Mucosa of rectum (tissue), 2 donors: ENCODE measurements around the gene WT1.

Experiments used
- H3K27ac ChIP-seq, 2 donors: one replicate each; pipeline ENCODE4 v1.7.0; 2013; ENCODE audit warnings: inconsistent platforms in 2 of 2, low read depth in 2 of 2, low read length in 2 of 2
- H3K27me3 ChIP-seq, 2 donors: one replicate each; pipeline ENCODE4 v1.7.0; 2013; ENCODE audit warnings: low read length in 2 of 2; ENCODE audit not compliant: control insufficient read depth in 2 of 2, insufficient read depth in 2 of 2
- H3K36me3 ChIP-seq, 2 donors: one replicate each; pipeline ENCODE4 v1.7.0; 2013; ENCODE audit warnings: low read length in 2 of 2; ENCODE audit not compliant: control insufficient read depth in 2 of 2, insufficient read depth in 2 of 2
- H3K4me1 ChIP-seq, 2 donors: one replicate each; pipeline ENCODE4 v1.7.0; 2013; ENCODE audit warnings: low read length in 2 of 2, mild to moderate bottlenecking in 1 of 2; ENCODE audit not compliant: control insufficient read depth in 2 of 2, insufficient read depth in 2 of 2
- H3K4me3 ChIP-seq, 2 donors: one replicate each; pipeline ENCODE4 v1.7.0; 2013; ENCODE audit warnings: low read length in 2 of 2
- H3K9ac ChIP-seq, 2 donors: one replicate each; pipeline ENCODE4 v1.7.0; 2013; ENCODE audit warnings: low read length in 2 of 2, low read depth in 1 of 2, mild to moderate bottlenecking in 1 of 2
- H3K9me3 ChIP-seq, 2 donors: one replicate each; pipeline ENCODE4 v1.7.0; 2013; ENCODE audit warnings: low read length in 2 of 2; ENCODE audit not compliant: control insufficient read depth in 2 of 2
- donor health status: healthy.
- donor health status: Normal muscosa, but diverticular disease.

The WT1 gene

GRCh38 chr11:32390712-32391111 lies 44.6 kb downstream of the WT1 start:
- peaks cover 2 to 3% of the 10 kb centered on the region in 2 donors for H3K27me3 ChIP-seq
- H3K36me3 ChIP-seq = no peaks in the 10 kb centered on the region
- H3K4me1 ChIP-seq = peaks cover 2 to 4% of the 10 kb centered on the region in 2 donors
- no peak overlapping the region for H3K27ac ChIP-seq
- H3K4me3 ChIP-seq = no peak overlapping the region
- H3K9me3 ChIP-seq = no peaks in the 10 kb centered on the region
- H3K9ac ChIP-seq = no peak overlapping the region

DNA sequence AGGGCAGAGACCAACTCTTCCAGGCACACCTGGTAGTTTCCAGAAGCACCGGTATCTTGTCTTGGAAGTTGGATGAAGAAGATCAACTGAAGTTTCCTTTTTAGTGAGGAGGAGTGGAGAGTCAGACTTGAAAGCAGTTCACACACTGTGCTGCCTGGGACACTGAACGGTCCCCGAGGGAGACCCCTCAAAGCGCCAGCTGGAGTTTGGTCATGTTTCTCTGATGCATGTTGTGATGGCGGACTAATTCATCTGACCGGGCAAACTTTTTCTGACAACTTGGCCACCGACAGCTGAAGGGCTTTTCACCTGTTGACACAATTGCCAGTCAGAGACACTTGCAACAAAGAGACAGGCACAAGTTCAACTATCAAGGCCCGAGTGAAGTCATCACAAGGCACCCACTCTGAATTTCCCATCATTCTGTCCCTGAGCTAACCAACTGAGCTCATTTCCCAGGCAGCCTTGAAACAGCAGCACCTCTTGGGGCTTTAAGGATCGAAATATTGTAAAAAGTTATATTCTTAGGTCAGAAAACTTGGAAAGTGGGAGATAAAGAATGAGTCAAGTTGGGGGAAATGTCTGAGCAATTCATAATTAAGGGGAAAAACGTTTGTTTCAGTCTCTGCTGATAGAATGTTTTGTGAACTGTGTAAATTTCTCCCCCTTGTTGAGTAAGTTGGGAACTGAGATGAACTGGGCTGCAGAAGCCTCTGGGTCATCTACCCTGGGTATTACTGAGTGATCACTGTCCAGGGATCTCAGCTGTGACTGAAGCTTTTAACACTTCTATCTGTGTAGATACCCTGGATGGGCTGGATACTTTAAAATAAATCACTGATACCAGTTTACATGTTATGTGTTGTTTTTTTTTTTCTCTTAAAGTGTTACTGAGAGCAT lies 46.2 kb downstream of the WT1 start:
- Histone ChIP-seq H3K27ac (no peak overlapping the region), H3K9ac (no peak overlapping the region), H3K36me3 (no peaks in the 10 kb centered on the region), H3K27me3 (peaks cover 3% of the 10 kb centered on the region in 2 donors), H3K4me1 (peaks cover 2 to 4% of the 10 kb centered on the region in 2 donors), H3K4me3 (no peak overlapping the region), H3K9me3 (no peaks in the 10 kb centered on the region)

DNA sequence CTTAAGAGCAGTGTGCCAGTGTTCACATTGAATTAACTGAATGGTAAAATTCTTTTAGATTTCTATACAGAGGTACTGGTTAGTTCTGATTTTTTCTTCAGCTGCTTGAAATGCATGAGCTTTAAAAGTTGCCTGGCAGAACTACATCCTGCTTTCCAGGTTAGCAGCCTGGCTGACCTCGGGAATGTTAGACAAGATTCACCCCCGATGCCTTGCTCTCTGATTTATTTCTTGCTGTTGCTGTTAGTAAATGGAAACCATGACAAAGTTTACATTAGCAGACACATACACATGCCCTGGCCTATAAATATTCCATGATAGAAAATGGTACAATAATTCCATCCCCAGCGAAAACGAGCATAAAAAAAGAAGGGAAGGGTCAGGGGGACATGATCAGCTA lies 47.0 kb downstream of the WT1 start:
- H3K27me3 ChIP-seq = peaks cover 3% of the 10 kb centered on the region in 2 donors
- no peak overlapping the region for H3K27ac ChIP-seq
- H3K36me3 ChIP-seq = no peaks in the 10 kb centered on the region
- H3K4me3 ChIP-seq = no peak overlapping the region
- no peak overlapping the region for H3K9ac ChIP-seq
- H3K4me1 ChIP-seq = peaks cover 2 to 4% of the 10 kb centered on the region in 2 donors
- H3K9me3 ChIP-seq = no peaks in the 10 kb centered on the region

- H3K9me3 ChIP-seq = no peaks in the 10 kb centered on the region
- H3K36me3 ChIP-seq = no peaks in the 10 kb centered on the region
- H3K4me1 ChIP-seq = peaks cover 0 to under 1% of the 10 kb centered on the region in 2 donors
- H3K4me3 ChIP-seq = no peak overlapping the region
- H3K27ac ChIP-seq = no peak overlapping the region
- no peak overlapping the region for H3K9ac ChIP-seq
- H3K27me3 ChIP-seq = peaks cover 3% of the 10 kb centered on the region in 2 donors
Measured at GRCh38 chr11:32387411-32387810, 47.9 kb downstream of the WT1 start.

DNA sequence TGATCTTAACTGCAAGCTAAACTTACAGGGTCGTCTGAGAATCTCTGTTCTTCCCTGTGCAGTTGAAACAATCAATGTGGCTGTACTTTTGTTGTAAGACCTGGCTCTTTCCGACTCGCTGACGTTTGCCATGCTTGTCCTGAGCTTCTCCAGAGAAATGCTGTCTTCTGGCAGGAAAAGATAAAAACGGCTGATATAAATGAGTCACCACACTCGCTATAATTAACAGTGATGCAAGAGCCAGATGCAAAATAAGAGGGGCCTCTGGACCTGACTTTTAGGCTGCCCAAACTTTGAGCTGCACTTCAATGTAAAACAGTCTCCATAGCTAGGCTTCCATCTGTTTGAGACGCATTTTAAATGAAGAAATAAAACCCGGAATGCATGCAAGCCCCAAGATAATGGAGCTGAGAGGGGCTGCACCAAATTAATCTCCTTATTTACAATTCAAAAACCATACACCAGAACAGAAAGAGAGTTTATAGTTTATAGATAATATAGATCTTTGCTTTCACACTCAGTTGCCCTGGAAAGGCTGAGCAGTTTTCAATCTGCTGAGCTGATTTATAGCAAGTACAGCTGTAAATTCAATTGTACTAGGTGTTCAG lies 48.5 kb downstream of the WT1 start:
- H3K27me3 ChIP-seq = peaks cover 3% of the 10 kb centered on the region in 2 donors
- H3K4me1 ChIP-seq = no peaks in the 10 kb centered on the region
- H3K27ac ChIP-seq = no peak overlapping the region
- no peak overlapping the region for H3K9ac ChIP-seq
- no peaks in the 10 kb centered on the region for H3K9me3 ChIP-seq
- no peak overlapping the region for H3K4me3 ChIP-seq
- H3K36me3 ChIP-seq = no peaks in the 10 kb centered on the region

DNA sequence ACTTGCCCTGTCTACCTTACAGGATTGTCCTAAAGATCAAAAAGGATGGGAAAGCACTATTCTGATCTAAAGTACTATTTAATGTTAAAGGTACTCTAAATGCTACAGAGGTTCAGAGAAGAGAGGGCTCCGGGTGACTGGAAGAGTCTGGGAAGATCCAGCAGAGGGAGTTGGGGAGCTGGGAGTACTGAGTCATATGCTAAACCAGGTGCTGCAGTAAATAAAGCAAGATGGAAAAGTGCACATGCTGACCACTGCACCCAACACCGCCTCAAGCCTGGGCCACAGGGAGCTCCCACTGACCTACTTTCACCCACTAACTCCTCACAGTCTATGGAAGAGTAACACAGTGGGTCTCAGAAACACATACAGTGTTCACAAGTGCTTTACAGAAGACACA lies 49.3 kb downstream of the WT1 start:
- no peaks in the 10 kb centered on the region for H3K9me3 ChIP-seq
- H3K9ac ChIP-seq = no peak overlapping the region
- peaks cover 3% of the 10 kb centered on the region in 2 donors for H3K27me3 ChIP-seq
- no peaks in the 10 kb centered on the region for H3K4me1 ChIP-seq
- H3K36me3 ChIP-seq = no peaks in the 10 kb centered on the region
- H3K4me3 ChIP-seq = no peak overlapping the region
- H3K27ac ChIP-seq = no peak overlapping the region

DNA sequence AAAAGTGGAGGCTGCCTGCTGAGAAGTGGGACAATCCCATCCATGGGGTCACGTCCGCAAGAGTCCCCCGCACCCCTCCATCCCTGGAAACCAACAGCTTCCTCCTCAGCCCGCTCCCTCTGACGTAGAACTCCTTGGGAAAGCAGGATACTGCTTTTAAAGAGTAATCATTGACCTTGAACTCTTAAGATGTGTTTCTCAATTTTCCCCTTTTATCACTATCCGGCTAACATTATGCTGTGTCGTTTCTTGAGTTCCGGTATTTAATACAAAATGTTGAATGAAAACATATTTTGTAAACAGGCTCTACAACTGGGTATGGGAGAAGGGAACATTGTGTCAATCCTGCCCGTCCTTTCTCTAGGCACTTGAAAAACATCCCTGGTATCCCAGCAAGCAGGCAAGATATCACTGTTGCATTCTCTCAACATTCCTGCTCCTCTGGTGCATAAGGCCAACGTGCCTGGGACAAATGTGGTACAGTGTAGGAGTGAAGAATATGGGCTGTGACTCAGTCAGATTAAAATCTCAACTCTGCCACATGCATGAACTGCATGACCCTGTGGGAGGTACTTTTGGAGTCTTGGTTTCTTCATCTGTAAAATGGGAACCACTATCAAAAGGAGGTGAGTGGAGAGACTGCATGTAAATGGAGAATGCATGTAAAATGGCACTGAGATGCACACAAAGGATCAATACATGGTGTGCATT lies 52.8 kb downstream of the WT1 start:
- Histone ChIP-seq H3K4me1 (no peaks in the 10 kb centered on the region), H3K36me3 (no peaks in the 10 kb centered on the region), H3K9me3 (no peaks in the 10 kb centered on the region), H3K27me3 (peaks cover 3% of the 10 kb centered on the region in 2 donors), H3K27ac (no peak overlapping the region), H3K9ac (no peak overlapping the region), H3K4me3 (no peak overlapping the region)

GRCh38 chr11:32381179-32381578 lies 54.2 kb downstream of the WT1 start:
- no peak overlapping the region for H3K9ac ChIP-seq
- H3K4me1 ChIP-seq = no peaks in the 10 kb centered on the region
- no peak overlapping the region for H3K4me3 ChIP-seq
- no peaks in the 10 kb centered on the region for H3K9me3 ChIP-seq
- no peaks in the 10 kb centered on the region for H3K36me3 ChIP-seq
- peaks cover 3% of the 10 kb centered on the region in 2 donors for H3K27me3 ChIP-seq
- H3K27ac ChIP-seq = no peak overlapping the region

DNA sequence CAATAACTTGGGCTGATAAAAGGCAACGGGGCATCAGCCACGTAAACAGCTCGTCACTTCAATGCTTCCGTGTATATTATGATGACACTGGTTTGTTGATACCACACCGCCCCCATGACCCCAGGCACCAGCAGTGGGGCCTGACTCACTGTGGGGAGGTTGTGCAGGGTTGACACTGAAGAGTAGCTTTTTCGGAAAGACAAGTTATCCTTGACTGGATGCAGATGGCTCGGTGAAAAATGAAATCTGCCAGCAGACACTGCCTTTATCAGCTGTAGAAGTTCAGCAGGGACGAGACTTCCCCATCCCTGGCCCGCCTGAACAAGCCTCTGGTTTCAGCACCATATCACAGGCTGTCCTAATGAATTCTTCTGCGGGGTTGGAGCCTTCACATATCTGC lies 55.6 kb downstream of the WT1 start:
- Histone ChIP-seq H3K27ac (no peak overlapping the region), H3K9ac (no peak overlapping the region), H3K9me3 (no peaks in the 10 kb centered on the region), H3K36me3 (no peaks in the 10 kb centered on the region), H3K4me1 (no peaks in the 10 kb centered on the region), H3K27me3 (no peaks in the 10 kb centered on the region), H3K4me3 (no peak overlapping the region)

DNA sequence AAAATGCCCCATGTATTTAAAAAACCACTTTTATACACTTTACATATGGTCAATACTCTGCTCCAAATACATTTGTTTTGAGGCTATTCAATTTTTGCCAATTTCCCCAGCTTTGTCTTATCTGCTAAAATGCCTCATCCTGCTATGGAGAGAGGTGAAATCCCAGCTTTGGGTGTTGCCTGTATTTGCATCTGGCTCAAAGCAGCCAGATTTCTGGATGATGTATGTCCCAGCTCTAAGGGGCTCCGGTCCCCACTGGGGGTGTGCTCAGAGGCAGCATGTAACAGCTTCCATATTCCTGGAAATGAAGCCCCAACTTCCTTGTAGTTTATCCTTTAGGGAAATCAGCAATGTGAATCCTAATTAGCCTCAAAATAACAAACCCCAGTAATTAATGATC lies 59.5 kb downstream of the WT1 start:
- no peak overlapping the region for H3K27ac ChIP-seq
- no peaks in the 10 kb centered on the region for H3K36me3 ChIP-seq
- no peaks in the 10 kb centered on the region for H3K27me3 ChIP-seq
- H3K4me3 ChIP-seq = no peak overlapping the region
- H3K9me3 ChIP-seq = no peaks in the 10 kb centered on the region
- H3K9ac ChIP-seq = no peak overlapping the region
- H3K4me1 ChIP-seq = no peaks in the 10 kb centered on the region
